Measurements from ENCODE around the gene FHDC1.

FHDC1 gene

GRCh38 chr4:152976212-152976761, 40.2 kb downstream of the FHDC1 start:
- DNase-seq (ENCODE audit: low read depth, low spot score) = no peak

- no peak for DNase-seq (ENCODE audit: low read depth, low spot score)
Observed at GRCh38 chr4:152979731-152980330, 43.7 kb downstream of the FHDC1 start.

- DNase-seq (ENCODE audit: low read depth, low spot score) = no peak
Observed at GRCh38 chr4:152981278-152981677, 45.2 kb downstream of the FHDC1 start.

GRCh38 chr4:152981842-152982241, 45.7 kb downstream of the FHDC1 start:
- DNase-seq (ENCODE audit: low read depth, low spot score) = no peak

- no peak for DNase-seq (ENCODE audit: low read depth, low spot score)
Observed at GRCh38 chr4:152983221-152983620, 47.1 kb downstream of the FHDC1 start.

- no peak for DNase-seq (ENCODE audit: low read depth, low spot score)
Observed at GRCh38 chr4:152983774-152984411, 47.8 kb downstream of the FHDC1 start.

- no peak for DNase-seq (ENCODE audit: low read depth, low spot score)
Observed at GRCh38 chr4:152988721-152989553, 52.8 kb downstream of the FHDC1 start.

- no peak for DNase-seq (ENCODE audit: low read depth, low spot score)
Observed at GRCh38 chr4:152989554-152989970, 53.4 kb downstream of the FHDC1 start.

- DNase-seq (ENCODE audit: low read depth, low spot score) = no peak
Observed at GRCh38 chr4:152990471-152991131, 54.5 kb downstream of the FHDC1 start.

GRCh38 chr4:152991398-152991797, 55.3 kb downstream of the FHDC1 start:
- no peak for DNase-seq (ENCODE audit: low read depth, low spot score)

GRCh38 chr4:152992027-152992426, 55.9 kb downstream of the FHDC1 start:
- no peak for DNase-seq (ENCODE audit: low read depth, low spot score)

- DNase-seq (ENCODE audit: low read depth, low spot score) = no peak
Observed at GRCh38 chr4:152992466-152992865, 56.3 kb downstream of the FHDC1 start.

- no peak for DNase-seq (ENCODE audit: low read depth, low spot score)
Observed at GRCh38 chr4:152994038-152994437, 57.9 kb downstream of the FHDC1 start.

GRCh38 chr4:152996111-152996571, 60.0 kb downstream of the FHDC1 start:
- DNase-seq (ENCODE audit: low read depth, low spot score) = no peak

GRCh38 chr4:152996672-152997071, 60.5 kb downstream of the FHDC1 start:
- no peak for DNase-seq (ENCODE audit: low read depth, low spot score)

GRCh38 chr4:152997288-152997687, 61.2 kb downstream of the FHDC1 start:
- DNase-seq (ENCODE audit: low read depth, low spot score) = no peak

GRCh38 chr4:152997771-152998487, 61.8 kb downstream of the FHDC1 start:
- no peak for DNase-seq (ENCODE audit: low read depth, low spot score)

GRCh38 chr4:152998861-152999260, 62.7 kb downstream of the FHDC1 start:
- no peak for DNase-seq (ENCODE audit: low read depth, low spot score)

- no peak for DNase-seq (ENCODE audit: low read depth, low spot score)
Observed at GRCh38 chr4:152999346-153000075, 63.4 kb downstream of the FHDC1 start.

- DNase-seq (ENCODE audit: low read depth, low spot score) = no peak
Observed at GRCh38 chr4:153000076-153000420, 63.9 kb downstream of the FHDC1 start.

- no peak for DNase-seq (ENCODE audit: low read depth, low spot score)
Observed at GRCh38 chr4:153001626-153002025, 65.5 kb downstream of the FHDC1 start.
